PC-3 (cell line): ENCODE data around the gene NEGR1. TPM values are rescaled to one million over a fixed set of nuclear protein-coding genes. Genes with fewer than 3 reads are reported as not detected.

Experiments
- ATAC-seq: fragments of 200-7000 bp; cut with Tn5 transposase; 2 replicates; pipeline ENCODE4 v1.9.1; 2020; ENCODE audit warnings: mild to moderate bottlenecking, moderate library complexity
- BruUV-seq: library from RNA; stranded (reverse); fragments of 400-500 nt; replicated peaks from 2 replicates; lab custom pipeline; 2021; lab: Mats Ljungman, UMichigan
- CTCF ChIA-PET: fragments of 300-600 bp; sonication (Branson Sonifier 250); formaldehyde crosslinking; loops from one replicate; lab custom pipeline; 2022; ENCODE audit warnings: antibody characterized with exemption; lab: Charles Lee
- POLR2A ChIA-PET: fragments of 300-600 bp; sonication (Branson Sonifier 250); formaldehyde crosslinking; loops from one replicate; lab custom pipeline; 2022; ENCODE audit warnings: antibody characterized with exemption; ENCODE audit not compliant: unreplicated experiment; lab: Charles Lee
- DNase-seq: peaks from one replicate; pipeline ENCODE4 v3.0.0-alpha.2; 2015
- H2AFZ ChIP-seq: fragments of 300-600 bp; sonication (generic); 2 replicates; pipeline ENCODE4 v1.6.0; 2016; ENCODE audit warnings: antibody characterized with exemption, low read length
- H3F3A ChIP-seq: fragments of 300-600 bp; sonication (generic); one replicate; pipeline ENCODE4 v1.6.0; 2017; ENCODE audit warnings: antibody characterized with exemption, low read length, control low read depth, mild to moderate bottlenecking; ENCODE audit not compliant: unreplicated experiment
- H3K27ac ChIP-seq: fragments of 300-600 bp; sonication (generic); 2 replicates; pipeline ENCODE4 v1.5.1; 2016; ENCODE audit warnings: mild to moderate bottlenecking, low read length
- H3K27me3 ChIP-seq: fragments of 300-600 bp; sonication (generic); 2 replicates; pipeline ENCODE4 v1.6.1; 2016; ENCODE audit warnings: low read length, mixed read lengths
- H3K36me3 ChIP-seq: fragments of 300-600 bp; sonication (generic); 2 replicates; pipeline ENCODE4 v1.6.1; 2016; ENCODE audit warnings: low read depth, mixed run types, low read length, mixed read lengths
- H3K4me1 ChIP-seq: fragments of 300-600 bp; sonication (generic); 2 replicates; pipeline ENCODE4 v1.5.1; 2016; ENCODE audit warnings: low read length; ENCODE audit not compliant: insufficient read depth
- H3K4me2 ChIP-seq: fragments of 300-600 bp; sonication (generic); 2 replicates; pipeline ENCODE4 v1.6.0; 2016; ENCODE audit warnings: low read length
- H3K4me3 ChIP-seq: fragments of 300-600 bp; sonication (generic); 2 replicates; pipeline ENCODE4 v1.5.1; 2016; ENCODE audit warnings: mild to moderate bottlenecking, low read length, mixed read lengths
- H3K79me2 ChIP-seq: fragments of 300-600 bp; sonication (generic); 2 replicates; pipeline ENCODE4 v1.6.1; 2017; ENCODE audit warnings: low read length, mixed read lengths
- H3K9ac ChIP-seq: fragments of 300-600 bp; sonication (generic); 2 replicates; pipeline ENCODE4 v1.6.0; 2016; ENCODE audit warnings: mild to moderate bottlenecking, low read length
- H3K9me2 ChIP-seq: fragments of 300-600 bp; sonication (generic); replicated peaks from 2 replicates; pipeline ENCODE4 v1.6.1; 2016; ENCODE audit warnings: mixed run types, low read length, mixed read lengths
- H3K9me3 ChIP-seq: fragments of 300-600 bp; sonication (generic); 2 replicates; pipeline ENCODE4 v1.6.1; 2016; ENCODE audit warnings: low read length, mixed read lengths
- H4K20me1 ChIP-seq: fragments of 300-600 bp; sonication (generic); 2 replicates; pipeline ENCODE4 v1.6.1; 2016; ENCODE audit warnings: low read length, mixed read lengths
- EZH2 ChIP-seq: fragments of 300-600 bp; sonication (generic); IDR thresholded peaks from one replicate; pipeline ENCODE4 v1.6.1; 2017; ENCODE audit warnings: antibody characterized with exemption, mild to moderate bottlenecking, low read length; ENCODE audit not compliant: unreplicated experiment
- EZH2phosphoT487 ChIP-seq: fragments of 300-600 bp; sonication (generic); IDR thresholded peaks from 2 replicates; pipeline ENCODE4 v1.6.1; 2018; ENCODE audit warnings: mild to moderate bottlenecking, antibody characterized with exemption, low read length, borderline replicate concordance
- intact Hi-C: fragments of 100-400 bp; cut with micrococcal nuclease; formaldehyde crosslinking; loops from 2 replicates; pipeline ENCODE4 v1.9.0; 2023
- total RNA-seq: library from RNA; depleted of rRNA; stranded (reverse); fragments of >200 nt; gene quantifications from 2 replicates; pipeline ENCODE4 v1.2.3, GENCODE V29; 2014
- TF ChIP-seq, protein P1 (sequence below): fragments of 300-600 bp; sonication (generic); conservative IDR thresholded peaks from 2 replicates; pipeline ENCODE4 v1.5.1; 2017; ENCODE audit warnings: antibody characterized with exemption, low read depth, mild to moderate bottlenecking, low read length

The NEGR1 gene
- total RNA-seq, 1 experiment from 2014 or later = 3.4 TPM

DNA sequence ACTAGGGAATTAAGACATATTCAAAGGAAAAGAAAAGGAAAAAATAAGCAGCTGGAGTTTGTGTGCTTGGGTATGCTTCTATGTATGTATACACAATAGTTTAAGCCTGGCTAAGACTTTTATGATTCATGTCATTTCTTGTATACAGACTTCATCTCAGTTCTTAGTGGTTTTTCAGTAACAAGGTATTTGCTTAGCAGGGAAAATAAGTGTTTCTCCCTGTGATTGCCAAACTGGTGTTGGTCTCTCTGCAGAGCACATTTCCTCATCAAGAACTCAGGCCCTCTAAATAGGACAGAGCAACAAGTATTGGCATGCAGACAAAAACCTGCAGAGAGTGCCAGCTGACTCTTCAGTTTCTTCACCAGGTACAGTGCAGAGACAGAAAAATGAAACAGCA is 717.1 kb downstream of the NEGR1 start:
- intact Hi-C loops = no loop called here
- no peak overlapping the region for H3K27ac ChIP-seq
- H3K4me3 ChIP-seq = no peak overlapping the region
- no peak overlapping the region for H3K9ac ChIP-seq
- no peak for TF ChIP-seq EZH2
- TF ChIP-seq EZH2phosphoT487 = no peak
- TF ChIP-seq, protein P1, sequence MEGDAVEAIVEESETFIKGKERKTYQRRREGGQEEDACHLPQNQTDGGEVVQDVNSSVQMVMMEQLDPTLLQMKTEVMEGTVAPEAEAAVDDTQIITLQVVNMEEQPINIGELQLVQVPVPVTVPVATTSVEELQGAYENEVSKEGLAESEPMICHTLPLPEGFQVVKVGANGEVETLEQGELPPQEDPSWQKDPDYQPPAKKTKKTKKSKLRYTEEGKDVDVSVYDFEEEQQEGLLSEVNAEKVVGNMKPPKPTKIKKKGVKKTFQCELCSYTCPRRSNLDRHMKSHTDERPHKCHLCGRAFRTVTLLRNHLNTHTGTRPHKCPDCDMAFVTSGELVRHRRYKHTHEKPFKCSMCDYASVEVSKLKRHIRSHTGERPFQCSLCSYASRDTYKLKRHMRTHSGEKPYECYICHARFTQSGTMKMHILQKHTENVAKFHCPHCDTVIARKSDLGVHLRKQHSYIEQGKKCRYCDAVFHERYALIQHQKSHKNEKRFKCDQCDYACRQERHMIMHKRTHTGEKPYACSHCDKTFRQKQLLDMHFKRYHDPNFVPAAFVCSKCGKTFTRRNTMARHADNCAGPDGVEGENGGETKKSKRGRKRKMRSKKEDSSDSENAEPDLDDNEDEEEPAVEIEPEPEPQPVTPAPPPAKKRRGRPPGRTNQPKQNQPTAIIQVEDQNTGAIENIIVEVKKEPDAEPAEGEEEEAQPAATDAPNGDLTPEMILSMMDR = no peak
- no peaks in the 10 kb centered on the region for H4K20me1 ChIP-seq
- H3K9me3 ChIP-seq = no peaks in the 10 kb centered on the region
- H2AFZ ChIP-seq = no peak overlapping the region
- H3F3A ChIP-seq = peaks cover 3% of the 10 kb centered on the region
- no peak overlapping the region for H3K4me2 ChIP-seq
- POLR2A ChIA-PET = no interaction called here
- H3K36me3 ChIP-seq = no peaks in the 10 kb centered on the region
- DNase-seq (no peak), ATAC-seq (peak; percentile 19; the same call in 1 of the 2 replicates)
- no peaks in the 10 kb centered on the region for H3K27me3 ChIP-seq
- no peaks in the 10 kb centered on the region for H3K9me2 ChIP-seq
- BruUV-seq = no TSS peak
- peaks cover 18% of the 10 kb centered on the region for H3K4me1 ChIP-seq
- H3K79me2 ChIP-seq = no peaks in the 10 kb centered on the region
- CTCF ChIA-PET = no interaction called here

GRCh38 chr1:71562298-71562697 is 720.0 kb downstream of the NEGR1 start:
- peaks cover 3% of the 10 kb centered on the region for H3F3A ChIP-seq
- no peaks in the 10 kb centered on the region for H3K79me2 ChIP-seq
- intact Hi-C loops = no loop called here
- no peak for DNase-seq
- TF ChIP-seq, protein P1 = no peak
- no peak for TF ChIP-seq EZH2
- TF ChIP-seq EZH2phosphoT487 = no peak
- 0 out of 2 replicates have a peak overlapping the region, but pooled peaks have one; percentile 72 for H3K4me2 ChIP-seq
- H4K20me1 ChIP-seq = no peaks in the 10 kb centered on the region
- H3K27ac ChIP-seq = peak overlapping the region; percentile 96
- no peaks in the 10 kb centered on the region for H3K9me3 ChIP-seq
- H3K9ac ChIP-seq = peak overlapping the region; percentile 8; the same call in 1 of the 2 replicates
- ATAC-seq = no peak
- no peaks in the 10 kb centered on the region for H3K27me3 ChIP-seq
- no peaks in the 10 kb centered on the region for H3K9me2 ChIP-seq
- POLR2A ChIA-PET = no interaction called here
- CTCF ChIA-PET = no interaction called here
- no peak overlapping the region for H2AFZ ChIP-seq
- no TSS peak for BruUV-seq
- no peaks in the 10 kb centered on the region for H3K36me3 ChIP-seq
- no peak overlapping the region for H3K4me3 ChIP-seq
- H3K4me1 ChIP-seq = peaks cover 18% of the 10 kb centered on the region

GRCh38 chr1:71561729-71562128 is 720.6 kb downstream of the NEGR1 start:
- no peaks in the 10 kb centered on the region for H4K20me1 ChIP-seq
- TF ChIP-seq EZH2phosphoT487 (no peak), EZH2 (no peak)
- TF ChIP-seq, protein P1 = no peak
- H3K9me3 ChIP-seq = no peaks in the 10 kb centered on the region
- ChIA-PET POLR2A (interaction anchor here (0.6 kb wide), 1 partner anchor 13 kb away, joined by 4 read pairs; no protein-coding TSS in a partner anchor), CTCF (no interaction called here)
- intact Hi-C loops = loop anchor here (2.0 kb wide), 1 partner anchor 29 kb away; no protein-coding TSS in a partner anchor
- peak overlapping the region; percentile 21; the same call in 1 of the 2 replicates for H3K4me3 ChIP-seq
- H3K36me3 ChIP-seq = no peaks in the 10 kb centered on the region
- peaks cover 18% of the 10 kb centered on the region for H3K4me1 ChIP-seq
- H2AFZ ChIP-seq = no peak overlapping the region
- no TSS peak for BruUV-seq
- peaks cover 3% of the 10 kb centered on the region for H3F3A ChIP-seq
- peak; percentile 79 for ATAC-seq
- no peaks in the 10 kb centered on the region for H3K9me2 ChIP-seq
- H3K9ac ChIP-seq = peak overlapping the region; percentile 80
- H3K79me2 ChIP-seq = no peaks in the 10 kb centered on the region
- H3K4me2 ChIP-seq = peak overlapping the region; percentile 72
- H3K27me3 ChIP-seq = no peaks in the 10 kb centered on the region
- DNase-seq = peak; percentile 69
- peak overlapping the region; percentile 96 for H3K27ac ChIP-seq
